GM12873 (cell line): Measurements from ENCODE around the gene ZNF836.

ENCODE experiments used
- TF ChIP-seq, protein P1 (sequence below): IDR thresholded peaks from 2 replicates; pipeline ENCODE4 v1.5.1; 2012; ENCODE audit warnings: low read depth, mild to moderate bottlenecking, moderate library complexity, low read length, control low read depth; ENCODE audit not compliant: insufficient read depth; ENCODE audit errors: missing control alignments

The ZNF836 gene

DNA sequence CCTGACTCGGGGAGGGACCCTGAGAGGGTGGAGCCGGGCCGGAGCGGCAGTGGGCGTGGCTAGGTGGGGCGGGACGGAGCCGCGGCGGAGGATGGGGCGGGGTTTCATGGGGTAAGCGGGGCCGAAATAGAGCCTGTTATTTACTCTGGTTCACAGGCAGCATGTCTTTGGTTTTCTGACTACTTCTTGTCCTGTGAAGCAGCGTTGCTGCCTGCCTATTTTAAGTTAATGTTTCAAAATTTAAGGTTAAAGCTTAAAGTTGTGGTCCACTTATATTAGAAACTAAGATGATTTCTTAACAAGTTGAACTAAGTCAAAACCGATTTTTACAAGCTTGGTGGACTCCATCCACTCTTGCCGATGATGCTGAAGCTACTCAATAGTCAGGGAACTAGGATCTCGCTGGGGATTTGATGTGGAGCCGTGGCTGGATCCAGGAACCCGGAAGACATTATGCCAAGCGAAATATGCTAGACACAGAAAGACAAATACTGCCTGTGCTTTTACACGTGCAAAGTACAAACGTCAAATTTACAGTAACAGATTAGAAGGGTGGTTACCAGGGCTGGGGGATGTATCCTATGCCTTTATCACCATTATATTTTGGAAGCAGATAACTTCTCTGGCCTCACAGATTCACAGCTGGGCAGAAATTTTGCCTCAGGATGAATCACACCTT is 31.2 kb downstream of the ZNF836 start:
- TF ChIP-seq, protein P1, sequence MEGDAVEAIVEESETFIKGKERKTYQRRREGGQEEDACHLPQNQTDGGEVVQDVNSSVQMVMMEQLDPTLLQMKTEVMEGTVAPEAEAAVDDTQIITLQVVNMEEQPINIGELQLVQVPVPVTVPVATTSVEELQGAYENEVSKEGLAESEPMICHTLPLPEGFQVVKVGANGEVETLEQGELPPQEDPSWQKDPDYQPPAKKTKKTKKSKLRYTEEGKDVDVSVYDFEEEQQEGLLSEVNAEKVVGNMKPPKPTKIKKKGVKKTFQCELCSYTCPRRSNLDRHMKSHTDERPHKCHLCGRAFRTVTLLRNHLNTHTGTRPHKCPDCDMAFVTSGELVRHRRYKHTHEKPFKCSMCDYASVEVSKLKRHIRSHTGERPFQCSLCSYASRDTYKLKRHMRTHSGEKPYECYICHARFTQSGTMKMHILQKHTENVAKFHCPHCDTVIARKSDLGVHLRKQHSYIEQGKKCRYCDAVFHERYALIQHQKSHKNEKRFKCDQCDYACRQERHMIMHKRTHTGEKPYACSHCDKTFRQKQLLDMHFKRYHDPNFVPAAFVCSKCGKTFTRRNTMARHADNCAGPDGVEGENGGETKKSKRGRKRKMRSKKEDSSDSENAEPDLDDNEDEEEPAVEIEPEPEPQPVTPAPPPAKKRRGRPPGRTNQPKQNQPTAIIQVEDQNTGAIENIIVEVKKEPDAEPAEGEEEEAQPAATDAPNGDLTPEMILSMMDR = no peak

DNA sequence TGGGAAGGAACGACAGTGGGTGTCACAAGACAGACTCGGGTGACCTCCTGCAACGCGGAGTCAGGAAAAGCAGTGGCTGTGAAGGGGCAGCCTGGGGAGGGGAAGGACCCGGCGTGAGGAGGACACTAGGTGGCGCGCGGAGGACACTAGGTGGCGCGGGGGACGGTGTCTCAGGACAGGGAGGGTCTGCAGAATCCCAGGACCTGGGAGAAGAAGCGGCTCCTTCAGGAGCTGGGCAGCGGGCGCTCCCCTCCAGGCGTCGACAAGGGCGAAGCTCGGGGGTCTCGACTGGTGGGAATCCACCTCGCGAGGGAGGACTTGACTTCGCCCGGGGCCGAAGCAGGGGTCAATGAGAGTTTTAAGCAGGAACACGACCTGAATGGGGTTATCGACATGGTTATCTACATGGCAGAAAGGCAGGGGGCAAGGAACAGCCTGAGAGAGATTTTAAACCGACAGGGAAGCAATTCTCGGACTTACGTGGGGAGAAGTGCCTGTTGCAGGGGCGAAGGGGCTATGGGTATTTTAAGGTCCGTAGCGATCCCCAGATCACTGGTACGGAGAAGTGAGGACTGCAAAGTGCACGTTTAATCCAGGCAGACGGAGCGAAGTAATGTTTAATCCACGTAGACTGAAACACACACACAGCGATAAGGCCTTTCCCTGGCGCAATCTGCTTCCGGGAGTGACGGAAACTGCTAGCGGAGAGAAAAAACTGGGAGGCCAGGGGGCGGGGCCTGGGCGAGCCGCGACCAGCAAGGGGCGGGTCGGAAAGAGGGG is 32.0 kb downstream of the ZNF836 start, which contains the start of gene ZNF616:
ZNF616 (minus strand) TSS at position 687 of the 780 bp plus-strand sequence. CDS start 9,426 bp downstream, outside the sequence.
- TF ChIP-seq, protein P1 = peak; percentile 77

DNA sequence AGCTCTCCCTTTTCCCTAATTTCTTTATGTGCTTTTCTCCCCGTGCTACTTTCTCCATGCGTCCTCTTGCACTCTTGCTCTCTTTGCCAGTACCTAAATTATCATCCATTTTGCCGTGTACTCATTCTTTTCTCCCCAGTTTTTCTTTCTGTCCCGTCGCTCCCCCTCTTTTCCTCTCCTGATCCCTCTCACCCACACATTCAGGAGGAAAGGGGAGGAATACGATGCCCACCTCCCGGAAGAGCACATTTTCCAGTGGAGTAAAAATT is 32.5 kb downstream of the ZNF836 start:
- TF ChIP-seq, protein P1 = no peak

DNA sequence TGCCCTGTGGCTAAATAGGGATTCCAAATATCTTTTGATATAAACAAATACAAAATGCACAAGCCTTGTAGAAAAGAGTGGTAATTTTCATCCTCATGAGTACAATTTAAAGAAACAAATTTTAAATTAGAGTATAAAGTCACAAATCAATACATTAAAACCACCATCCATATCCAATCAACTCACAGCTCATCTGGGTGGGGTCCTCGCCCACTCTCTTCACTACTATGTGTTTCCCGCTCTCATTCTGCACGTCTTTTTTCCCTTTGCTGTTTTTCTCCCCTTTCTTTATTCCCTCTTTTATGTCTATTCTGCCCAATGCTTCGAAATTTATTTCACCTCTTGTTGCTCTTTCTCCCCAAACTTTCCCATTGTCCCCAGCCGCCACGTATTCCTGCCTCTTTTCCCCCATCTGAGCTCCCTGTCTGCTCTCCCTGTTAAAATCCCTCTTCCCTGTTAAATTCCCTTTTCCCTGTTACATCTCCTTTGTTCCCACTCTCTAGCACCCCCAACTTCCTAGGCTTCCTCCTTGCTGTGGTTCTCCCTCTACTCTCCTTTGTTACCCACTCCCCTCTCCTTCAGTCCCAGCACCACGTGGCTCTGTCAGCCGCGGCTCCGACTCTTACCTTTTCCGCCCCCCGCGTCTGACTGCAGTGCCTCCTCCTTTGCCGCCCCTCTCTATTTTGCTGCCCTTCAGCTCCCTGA is 33.0 kb downstream of the ZNF836 start:
- TF ChIP-seq, protein P1 = no peak

DNA sequence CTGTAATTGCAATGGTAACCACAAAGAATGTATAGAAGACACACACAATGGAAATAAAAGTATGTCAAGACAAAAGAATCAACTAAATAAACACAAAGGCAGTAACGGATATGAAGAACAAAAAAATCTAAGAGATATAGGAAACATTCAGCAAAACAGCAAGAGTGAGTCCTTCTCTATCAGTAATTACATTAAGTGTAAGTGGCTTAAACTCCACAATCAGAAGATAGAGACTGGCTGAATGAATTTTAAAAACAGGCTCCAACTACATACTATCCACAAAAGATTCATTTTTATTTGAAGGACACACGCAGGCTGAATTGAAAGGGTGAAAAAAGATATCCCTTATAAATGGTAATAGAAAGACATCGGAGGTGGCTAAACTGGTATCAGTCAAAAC is 51.1 kb downstream of the ZNF836 start:
- TF ChIP-seq, protein P1 = no peak

DNA sequence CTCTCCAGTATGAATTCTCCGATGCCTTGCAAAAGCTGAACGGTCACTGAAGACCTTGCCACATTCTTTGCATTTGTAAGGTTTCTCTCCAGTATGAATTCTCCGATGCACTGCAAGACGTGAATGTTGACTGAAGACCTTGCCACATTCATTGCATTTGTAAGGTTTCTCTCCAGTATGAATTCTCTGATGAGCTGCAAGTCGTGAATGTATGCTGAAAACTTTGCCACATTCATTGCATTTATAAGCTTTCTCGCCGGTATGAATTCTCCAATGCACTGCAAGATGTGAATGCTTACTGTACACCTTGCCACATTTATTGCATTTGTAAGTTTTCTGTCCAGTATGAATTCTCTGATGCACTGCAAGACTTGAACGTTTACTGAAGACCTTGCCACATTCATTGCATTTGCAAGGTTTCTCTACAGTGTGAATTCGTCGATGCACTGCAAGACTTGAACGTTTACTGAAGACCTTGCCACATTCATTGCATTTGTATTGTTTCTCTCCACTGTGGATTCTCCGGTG is 55.8 kb downstream of the ZNF836 start:
- TF ChIP-seq, protein P1 = no peak

DNA sequence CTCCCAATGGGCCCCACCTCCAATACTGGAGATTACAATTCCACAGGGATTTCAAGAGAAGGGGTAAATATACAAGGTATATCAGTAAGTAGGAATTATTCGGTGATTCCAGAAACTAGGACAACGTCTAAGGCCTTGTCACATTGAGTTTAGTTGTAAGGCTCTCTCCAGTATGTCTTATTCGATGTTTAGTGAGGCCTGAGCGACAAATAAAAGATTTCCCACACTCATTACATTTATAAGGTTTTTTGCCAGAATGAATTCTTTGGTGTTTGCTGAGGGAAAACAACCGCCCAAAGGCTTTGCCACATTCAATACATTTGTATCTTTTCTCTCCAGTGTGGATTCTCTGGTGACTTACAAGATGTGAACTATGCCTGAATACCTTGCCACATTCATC is 56.7 kb downstream of the ZNF836 start:
- TF ChIP-seq, protein P1 = no peak
